Endothelial cell (in vitro differentiated cells): ENCODE results near the gene DSG2. TPM values are rescaled to one million over a fixed set of nuclear protein-coding genes. Genes with fewer than 3 reads are reported as not detected.

Experiments used
- DNase-seq: peaks from one replicate; pipeline ENCODE4 v3.0.0; 2021; ENCODE audit warnings: low spot score
- H3K27ac Mint-ChIP-seq: one replicate; pipeline ENCODE4 v1.8.0; 2021; ENCODE audit warnings: mixed read lengths, inconsistent platforms; ENCODE audit not compliant: unreplicated experiment
- H3K27me3 Mint-ChIP-seq: one replicate; pipeline ENCODE4 v1.8.0; 2021; ENCODE audit warnings: mild to moderate bottlenecking, moderate library complexity, mixed read lengths, inconsistent platforms; ENCODE audit not compliant: unreplicated experiment
- H3K36me3 Mint-ChIP-seq: one replicate; pipeline ENCODE4 v1.8.0; 2021; ENCODE audit warnings: mild to moderate bottlenecking, low read depth, mixed read lengths, inconsistent platforms; ENCODE audit not compliant: unreplicated experiment
- H3K4me1 Mint-ChIP-seq: one replicate; pipeline ENCODE4 v1.8.0; 2021; ENCODE audit warnings: mild to moderate bottlenecking, mixed read lengths, inconsistent platforms; ENCODE audit not compliant: unreplicated experiment
- H3K4me3 Mint-ChIP-seq: one replicate; pipeline ENCODE4 v1.8.0; 2021; ENCODE audit warnings: mild to moderate bottlenecking, mixed read lengths, inconsistent platforms; ENCODE audit not compliant: unreplicated experiment
- H3K9me3 Mint-ChIP-seq: one replicate; pipeline ENCODE4 v1.8.0; 2021; ENCODE audit warnings: mixed read lengths, inconsistent platforms; ENCODE audit not compliant: unreplicated experiment
- total RNA-seq: library from RNA; stranded (reverse); fragmentation: NEBNext Ultra II Directional; extraction: Animal tissue kit (Norgen Biotek cat#: 25700); gene quantifications from one replicate; pipeline ENCODE4 v1.2.1, GENCODE V29; 2021; ENCODE audit not compliant: unreplicated experiment
- TF ChIP-seq, protein P1 (sequence below): fragments of 200-600 bp; sonication (generic); IDR thresholded peaks from one replicate; pipeline ENCODE4 v1.5.0; 2021; ENCODE audit warnings: antibody characterized with exemption; ENCODE audit not compliant: unreplicated experiment

Gene DSG2
- total RNA-seq, 1 donor from 2014 or later = 60.5 TPM

DNA sequence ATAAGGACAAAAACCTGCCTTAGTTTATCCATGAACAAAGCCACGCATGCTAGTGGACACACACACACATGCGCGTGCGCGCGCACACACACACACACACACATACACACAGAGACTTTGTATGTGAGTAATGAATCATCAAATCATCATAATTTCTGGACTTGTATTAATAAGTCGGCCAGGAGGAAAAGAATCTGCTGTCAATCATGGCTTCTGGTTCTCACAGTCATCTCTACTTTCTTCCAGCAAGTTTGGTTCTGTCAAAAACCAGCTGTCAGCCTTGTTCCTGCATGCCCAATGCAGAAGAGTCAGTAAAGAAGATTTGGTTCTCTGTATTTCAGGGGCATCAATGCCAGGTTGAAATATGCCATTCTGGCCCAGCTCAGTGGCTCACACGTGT, 92.6 kb downstream of the DSG2 start:
- no peak overlapping the region for H3K4me3 Mint-ChIP-seq
- H3K27me3 Mint-ChIP-seq = no peaks in the 10 kb centered on the region
- TF ChIP-seq, protein P1, sequence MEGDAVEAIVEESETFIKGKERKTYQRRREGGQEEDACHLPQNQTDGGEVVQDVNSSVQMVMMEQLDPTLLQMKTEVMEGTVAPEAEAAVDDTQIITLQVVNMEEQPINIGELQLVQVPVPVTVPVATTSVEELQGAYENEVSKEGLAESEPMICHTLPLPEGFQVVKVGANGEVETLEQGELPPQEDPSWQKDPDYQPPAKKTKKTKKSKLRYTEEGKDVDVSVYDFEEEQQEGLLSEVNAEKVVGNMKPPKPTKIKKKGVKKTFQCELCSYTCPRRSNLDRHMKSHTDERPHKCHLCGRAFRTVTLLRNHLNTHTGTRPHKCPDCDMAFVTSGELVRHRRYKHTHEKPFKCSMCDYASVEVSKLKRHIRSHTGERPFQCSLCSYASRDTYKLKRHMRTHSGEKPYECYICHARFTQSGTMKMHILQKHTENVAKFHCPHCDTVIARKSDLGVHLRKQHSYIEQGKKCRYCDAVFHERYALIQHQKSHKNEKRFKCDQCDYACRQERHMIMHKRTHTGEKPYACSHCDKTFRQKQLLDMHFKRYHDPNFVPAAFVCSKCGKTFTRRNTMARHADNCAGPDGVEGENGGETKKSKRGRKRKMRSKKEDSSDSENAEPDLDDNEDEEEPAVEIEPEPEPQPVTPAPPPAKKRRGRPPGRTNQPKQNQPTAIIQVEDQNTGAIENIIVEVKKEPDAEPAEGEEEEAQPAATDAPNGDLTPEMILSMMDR = no peak
- no peak for DNase-seq
- H3K9me3 Mint-ChIP-seq = no peaks in the 10 kb centered on the region
- no peaks in the 10 kb centered on the region for H3K36me3 Mint-ChIP-seq
- peaks cover 15% of the 10 kb centered on the region for H3K4me1 Mint-ChIP-seq
- H3K27ac Mint-ChIP-seq = no peak overlapping the region

DNA sequence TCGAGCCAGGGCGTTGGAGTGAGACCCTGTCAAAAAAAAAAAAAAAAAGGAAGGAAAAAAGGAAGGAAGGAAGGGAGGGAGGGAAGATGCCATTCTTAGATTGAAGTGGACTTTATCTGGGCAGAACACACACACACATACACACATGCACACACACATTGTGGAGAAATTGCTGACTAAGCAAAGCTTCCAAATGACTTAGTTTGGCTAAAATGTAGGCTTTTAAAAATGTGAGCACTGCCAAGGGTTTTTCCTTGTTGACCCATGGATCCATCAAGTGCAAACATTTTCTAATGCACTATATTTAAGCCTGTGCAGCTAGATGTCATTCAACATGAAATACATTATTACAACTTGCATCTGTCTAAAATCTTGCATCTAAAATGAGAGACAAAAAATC, 93.1 kb downstream of the DSG2 start:
- no peak for DNase-seq
- TF ChIP-seq, protein P1 = no peak

DNA sequence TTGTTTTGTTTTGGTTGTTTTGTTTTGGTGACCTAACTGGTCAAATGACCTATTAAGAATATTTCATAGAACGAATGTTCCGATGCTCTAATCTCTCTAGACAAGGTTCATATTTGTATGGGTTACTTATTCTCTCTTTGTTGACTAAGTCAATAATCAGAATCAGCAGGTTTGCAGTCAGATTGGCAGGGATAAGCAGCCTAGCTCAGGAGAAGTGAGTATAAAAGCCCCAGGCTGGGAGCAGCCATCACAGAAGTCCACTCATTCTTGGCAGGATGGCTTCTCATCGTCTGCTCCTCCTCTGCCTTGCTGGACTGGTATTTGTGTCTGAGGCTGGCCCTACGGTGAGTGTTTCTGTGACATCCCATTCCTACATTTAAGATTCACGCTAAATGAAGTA, 93.7 kb downstream of the DSG2 start, which contains the start of gene TTR:
Gene TTR, plus strand, starts transcription at position 250 of the 400 bp plus-strand sequence. Its CDS starts 26 bp downstream, at position 276.
- no peak within 1 kb of the TSS for H3K27ac Mint-ChIP-seq
- TF ChIP-seq, protein P1 = no peak
- H3K9me3 Mint-ChIP-seq = no peaks in the 10 kb centered on the region
- peaks cover 15% of the 10 kb centered on the region for H3K4me1 Mint-ChIP-seq
- DNase-seq = no peak
- no peaks in the 10 kb centered on the region for H3K27me3 Mint-ChIP-seq
- H3K4me3 Mint-ChIP-seq = no peak within 1 kb of the TSS
- no peaks in the 10 kb centered on the region for H3K36me3 Mint-ChIP-seq

More for the DNA sequence above, 93.1 kb downstream of the DSG2 start:
- H3K9me3 Mint-ChIP-seq = no peaks in the 10 kb centered on the region
- no peak overlapping the region for H3K4me3 Mint-ChIP-seq
- H3K27me3 Mint-ChIP-seq = no peaks in the 10 kb centered on the region
- H3K4me1 Mint-ChIP-seq = peaks cover 15% of the 10 kb centered on the region
- no peaks in the 10 kb centered on the region for H3K36me3 Mint-ChIP-seq
- no peak overlapping the region for H3K27ac Mint-ChIP-seq

DNA sequence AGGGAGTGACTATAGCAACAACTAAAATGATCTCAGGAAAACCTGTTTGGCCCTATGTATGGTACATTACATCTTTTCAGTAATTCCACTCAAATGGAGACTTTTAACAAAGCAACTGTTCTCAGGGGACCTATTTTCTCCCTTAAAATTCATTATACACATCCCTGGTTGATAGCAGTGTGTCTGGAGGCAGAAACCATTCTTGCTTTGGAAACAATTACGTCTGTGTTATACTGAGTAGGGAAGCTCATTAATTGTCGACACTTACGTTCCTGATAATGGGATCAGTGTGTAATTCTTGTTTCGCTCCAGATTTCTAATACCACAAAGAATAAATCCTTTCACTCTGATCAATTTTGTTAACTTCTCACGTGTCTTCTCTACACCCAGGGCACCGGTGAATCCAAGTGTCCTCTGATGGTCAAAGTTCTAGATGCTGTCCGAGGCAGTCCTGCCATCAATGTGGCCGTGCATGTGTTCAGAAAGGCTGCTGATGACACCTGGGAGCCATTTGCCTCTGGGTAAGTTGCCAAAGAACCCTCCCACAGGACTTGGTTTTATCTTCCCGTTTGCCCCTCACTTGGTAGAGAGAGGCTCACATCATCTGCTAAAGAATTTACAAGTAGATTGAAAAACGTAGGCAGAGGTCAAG, 94.7 kb downstream of the DSG2 start:
- Mint-ChIP-seq H3K27ac (no peak overlapping the region), H3K4me1 (peaks cover 15% of the 10 kb centered on the region), H3K9me3 (no peaks in the 10 kb centered on the region), H3K36me3 (no peaks in the 10 kb centered on the region), H3K27me3 (no peaks in the 10 kb centered on the region), H3K4me3 (no peak overlapping the region)
- no peak for DNase-seq
- TF ChIP-seq, protein P1 = no peak

DNA sequence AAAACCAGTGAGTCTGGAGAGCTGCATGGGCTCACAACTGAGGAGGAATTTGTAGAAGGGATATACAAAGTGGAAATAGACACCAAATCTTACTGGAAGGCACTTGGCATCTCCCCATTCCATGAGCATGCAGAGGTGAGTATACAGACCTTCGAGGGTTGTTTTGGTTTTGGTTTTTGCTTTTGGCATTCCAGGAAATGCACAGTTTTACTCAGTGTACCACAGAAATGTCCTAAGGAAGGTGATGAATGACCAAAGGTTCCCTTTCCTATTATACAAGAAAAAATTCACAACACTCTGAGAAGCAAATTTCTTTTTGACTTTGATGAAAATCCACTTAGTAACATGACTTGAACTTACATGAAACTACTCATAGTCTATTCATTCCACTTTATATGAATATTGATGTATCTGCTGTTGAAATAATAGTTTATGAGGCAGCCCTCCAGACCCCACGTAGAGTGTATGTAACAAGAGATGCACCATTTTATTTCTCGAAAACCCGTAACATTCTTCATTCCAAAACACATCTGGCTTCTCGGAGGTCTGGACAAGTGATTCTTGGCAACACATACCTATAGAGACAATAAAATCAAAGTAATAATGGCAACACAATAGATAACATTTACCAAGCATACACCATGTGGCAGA, 97.3 kb downstream of the DSG2 start:
- DNase-seq = no peak
- no peak overlapping the region for H3K27ac Mint-ChIP-seq

More for the DNA sequence above, 97.3 kb downstream of the DSG2 start:
- Mint-ChIP-seq H3K36me3 (no peaks in the 10 kb centered on the region), H3K9me3 (no peaks in the 10 kb centered on the region), H3K27me3 (no peaks in the 10 kb centered on the region), H3K4me3 (no peak overlapping the region), H3K4me1 (peaks cover 15% of the 10 kb centered on the region)
- TF ChIP-seq, protein P1 = no peak
